ENCODE measurements around the gene PIP.

- no peak for TF ChIP-seq CTCF (conservative IDR thresholded peaks at IDR 0.05; ENCODE audit: low read depth, low read length)
- no peak for TF ChIP-seq EZH2 (IDR thresholded peaks at IDR 0.05; ENCODE audit: low read length, unreplicated experiment)
- no peak for TF ChIP-seq EZH2phosphoT487 (IDR thresholded peaks at IDR 0.05; ENCODE audit: borderline replicate concordance, low read length)
These were observed 57.1 kb downstream of the PIP start for GRCh38 chr7:143188994-143189393.

All from PC-3 (cell line).